HL-60/S4 treated with retinoic acid at 250 ng/mL for 4 days and 3 days (cell line): ENCODE data around the gene NOPCHAP1.

Experiments used
- in situ Hi-C: fragments of 300-500 bp; cut with MboI; formaldehyde crosslinking; loops from 2 replicates; pipeline ENCODE4 v1.7.0; 2022; ENCODE audit warnings: low sequenced_read_pairs

The NOPCHAP1 gene

GRCh38 chr12:105018012-105018411, 31.9 kb downstream of the NOPCHAP1 start:
- in situ Hi-C loops: no loop called here

DNA sequence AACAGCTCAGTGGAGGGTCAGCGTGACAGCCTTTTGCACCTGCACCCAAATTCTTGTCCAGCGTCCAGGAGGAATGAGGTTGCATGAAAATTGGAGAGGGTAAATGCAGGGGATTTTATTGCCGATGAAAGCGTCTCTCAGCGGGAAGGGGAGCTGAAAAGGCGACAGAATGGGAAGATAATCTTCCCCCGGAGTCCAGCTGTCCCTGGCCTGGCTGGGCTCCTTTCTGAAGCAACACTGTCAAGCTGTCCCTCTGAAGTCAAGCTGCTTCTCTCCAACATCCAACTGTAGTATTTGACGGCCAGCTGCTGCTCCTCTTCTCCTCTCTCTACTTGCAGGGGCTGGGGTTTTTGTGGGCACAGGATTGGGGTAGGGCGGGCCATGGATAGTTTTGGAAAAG, 32.7 kb downstream of the NOPCHAP1 start:
- in situ Hi-C loops: no loop called here

DNA sequence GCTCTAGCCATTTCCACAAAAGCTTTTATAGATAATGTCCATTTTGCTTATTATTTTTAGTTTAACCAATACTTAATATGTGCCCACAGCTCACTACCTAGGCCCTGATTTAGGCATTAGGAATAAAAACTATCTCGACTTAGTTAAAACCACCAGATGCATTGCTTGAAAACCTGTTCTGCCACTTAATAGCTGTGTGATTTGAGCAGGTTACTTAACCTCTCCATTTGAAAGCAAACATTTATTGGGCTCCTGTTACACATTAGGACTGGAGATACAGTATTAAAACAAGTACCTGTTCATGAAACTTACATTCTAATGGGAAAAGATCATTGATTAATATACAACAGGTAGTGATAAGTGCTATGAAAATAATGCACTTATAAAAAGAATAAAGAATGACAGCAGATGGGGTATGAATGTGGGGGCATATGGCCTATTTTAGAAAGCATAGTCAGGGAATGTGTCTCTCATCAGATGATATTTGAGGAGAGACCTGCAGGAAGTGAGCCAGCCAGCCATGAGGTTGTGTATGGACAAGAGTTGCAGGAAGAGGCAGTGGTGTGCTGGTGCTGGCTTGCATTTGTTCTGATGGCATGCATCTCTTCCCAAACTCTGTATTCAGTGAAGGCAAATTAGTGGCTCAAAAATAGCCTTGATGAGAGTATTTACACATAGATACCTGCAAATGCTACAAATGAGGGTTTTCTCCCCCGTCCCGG, 34.3 kb downstream of the NOPCHAP1 start:
- in situ Hi-C loops: no loop called here

DNA sequence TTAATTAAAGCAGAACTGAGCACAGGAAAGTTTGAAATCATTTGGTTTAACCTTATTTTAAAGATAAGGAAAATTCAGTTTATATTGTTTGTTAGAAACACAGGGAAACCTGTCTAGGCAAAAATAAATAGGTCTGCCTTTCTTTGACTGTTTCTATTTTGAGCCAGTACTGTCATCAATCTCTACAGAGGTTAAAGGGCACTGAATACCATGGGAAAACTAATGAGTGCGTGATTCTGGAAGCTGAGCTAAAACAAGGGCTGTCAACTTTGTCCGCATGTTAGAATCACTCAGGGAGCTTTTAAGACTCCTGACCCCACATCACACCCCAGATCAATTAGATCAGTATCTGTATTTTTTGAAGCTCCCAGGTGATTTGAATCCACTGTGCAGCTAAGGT, 38.8 kb downstream of the NOPCHAP1 start:
- in situ Hi-C loops: no loop called here

- in situ Hi-C loops: no loop called here
Measured at GRCh38 chr12:105025890-105026289, 39.8 kb downstream of the NOPCHAP1 start.

GRCh38 chr12:105026411-105026810, 40.3 kb downstream of the NOPCHAP1 start:
- in situ Hi-C loops: no loop called here

DNA sequence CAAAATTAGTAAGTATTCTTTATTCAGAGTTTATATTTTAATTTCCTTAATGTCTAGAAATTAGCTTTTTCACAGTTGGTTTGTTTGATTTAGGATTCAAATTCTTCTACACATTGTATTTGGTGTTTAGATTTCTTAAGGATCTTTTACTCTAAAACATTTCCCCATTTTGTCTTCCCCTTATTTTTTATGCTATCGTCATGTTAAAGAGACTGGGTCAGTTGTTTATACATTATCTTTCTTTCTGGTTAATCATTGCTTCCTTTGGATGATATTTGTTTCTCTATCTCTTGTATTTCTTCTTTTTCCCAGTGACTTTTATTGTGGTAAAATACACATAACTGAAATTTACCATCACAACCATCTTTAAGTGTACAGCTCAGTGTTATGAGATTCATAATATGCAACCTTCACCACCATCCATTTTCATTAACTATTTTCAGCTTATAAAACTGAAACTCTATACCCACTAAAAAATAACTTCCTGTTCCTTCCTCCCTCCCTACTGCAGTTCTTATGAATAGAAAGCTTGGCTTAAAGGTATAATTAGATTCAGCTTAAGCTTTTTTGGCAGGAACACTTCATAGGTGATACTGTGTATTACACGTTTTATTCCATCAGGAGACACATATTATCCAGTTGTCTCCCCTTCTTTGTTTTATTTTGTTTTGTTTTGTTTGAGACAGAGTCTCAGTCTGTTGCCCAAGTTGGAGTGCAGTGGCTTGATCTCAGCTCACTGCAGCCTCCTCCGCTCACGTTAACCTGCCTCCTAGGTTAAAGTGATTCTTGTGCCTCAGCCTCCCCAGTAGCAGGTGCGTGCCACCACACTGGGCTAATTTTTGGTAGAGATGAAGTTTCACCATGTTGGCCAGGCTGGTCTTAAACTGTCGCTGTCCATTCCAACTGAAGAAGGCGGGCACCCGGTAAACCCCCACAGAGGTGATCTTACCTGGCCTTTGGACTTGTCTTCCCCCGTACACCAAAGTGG, 45.0 kb downstream of the NOPCHAP1 start:
- in situ Hi-C loops: no loop called here

DNA sequence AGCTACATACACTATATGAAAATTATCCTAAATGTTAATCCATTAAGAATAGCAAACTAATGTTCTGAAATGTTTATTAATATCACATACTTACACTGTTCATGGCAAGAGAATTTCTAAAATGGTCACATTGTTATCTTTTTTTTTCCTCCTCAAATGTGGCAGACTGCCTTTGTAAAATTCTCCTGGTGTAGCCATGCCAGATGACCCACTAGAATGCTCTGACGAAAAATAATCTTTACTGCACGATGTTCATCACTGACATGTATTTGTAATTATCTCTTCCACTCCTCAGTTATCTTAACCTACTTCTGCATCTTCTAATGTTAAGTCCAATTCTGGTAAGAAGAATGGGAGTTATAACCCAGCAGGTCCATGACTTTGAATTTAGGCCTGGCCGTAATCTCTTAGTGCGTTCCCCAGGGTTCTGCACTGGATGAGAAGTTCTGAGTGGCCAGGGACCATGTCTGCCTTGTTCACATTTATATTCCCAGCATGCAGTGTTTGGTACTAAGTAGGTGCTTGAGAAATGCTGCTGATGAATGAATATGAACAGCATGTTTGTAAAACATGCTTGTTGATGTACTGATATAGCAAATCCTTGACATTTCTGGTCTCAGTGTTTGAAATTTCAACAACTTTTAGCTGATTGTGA, 46.7 kb downstream of the NOPCHAP1 start:
- in situ Hi-C loops: no loop called here

DNA sequence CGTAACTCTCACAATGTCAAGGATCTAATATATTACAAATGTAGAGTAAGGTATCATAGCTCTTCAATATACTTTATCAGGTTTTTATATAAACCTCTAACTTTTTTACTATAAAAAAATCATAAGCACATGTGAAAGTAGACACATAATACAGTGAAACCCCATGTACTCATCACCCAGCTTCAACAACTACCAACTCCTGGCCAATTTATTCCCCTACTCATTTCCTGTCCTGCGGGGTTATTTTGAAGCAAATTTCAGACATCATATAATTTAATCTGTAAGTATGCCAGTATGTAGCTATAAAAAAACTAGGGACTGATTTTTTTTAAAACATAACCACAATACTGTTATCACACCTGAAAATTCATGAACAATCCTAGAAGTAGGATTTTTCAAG, 47.7 kb downstream of the NOPCHAP1 start:
- in situ Hi-C loops: no loop called here
